ENCODE measurements around the gene FAAP20. TPM values are rescaled to one million over a fixed set of nuclear protein-coding genes. Genes with fewer than 3 reads are reported as not detected.

FAAP20 gene
- total and polyA plus RNA-seq, 9 of the 15 experiments (the other 6 are each of a cell fraction or from before 2014, with no cell fraction given): 0.58 to 143 (median 9.9) TPM

- TF ChIP-seq IRF1 (CRISPR knock-in tag; IDR thresholded peaks at IDR 0.05; ENCODE audit: borderline replicate concordance) (no peak), CBX1 (IDR thresholded peaks at IDR 0.05; ENCODE audit: low read depth) (no peak), ZBTB8A (IDR thresholded peaks at IDR 0.05; ENCODE audit: partially characterized antibody) (no peak), ZNF143 (CRISPR knock-in tag; IDR thresholded peaks at IDR 0.05) (peak; percentile 39; the same call in 1 of the 2 replicates), BACH1 (tag; IDR thresholded peaks at IDR 0.05) (no peak), SMARCB1 (IDR thresholded peaks at IDR 0.05; ENCODE audit: insufficient read length, low read depth) (no peak), ARID4B (CRISPR knock-in tag; IDR thresholded peaks at IDR 0.05) (peak; percentile 52; the same call in 1 of the 2 replicates), ZC3H8 (IDR thresholded peaks at IDR 0.05) (no peak), SP2 (IDR thresholded peaks at IDR 0.05; ENCODE audit: extremely low read depth, low read depth, low read length, poor library complexity, severe bottlenecking) (no peak), ZNF707 (CRISPR knock-in tag; conservative IDR thresholded peaks at IDR 0.05) (no peak), SRSF1 (IDR thresholded peaks at IDR 0.05; ENCODE audit: low read depth, low read length) (0 out of 2 replicates have a peak, but pooled peaks have one; percentile 7), MIER1 (IDR thresholded peaks at IDR 0.05; ENCODE audit: low read depth) (no peak), E2F3 (CRISPR knock-in tag; IDR thresholded peaks at IDR 0.05) (no peak)
- TF ChIP-seq, protein P1, sequence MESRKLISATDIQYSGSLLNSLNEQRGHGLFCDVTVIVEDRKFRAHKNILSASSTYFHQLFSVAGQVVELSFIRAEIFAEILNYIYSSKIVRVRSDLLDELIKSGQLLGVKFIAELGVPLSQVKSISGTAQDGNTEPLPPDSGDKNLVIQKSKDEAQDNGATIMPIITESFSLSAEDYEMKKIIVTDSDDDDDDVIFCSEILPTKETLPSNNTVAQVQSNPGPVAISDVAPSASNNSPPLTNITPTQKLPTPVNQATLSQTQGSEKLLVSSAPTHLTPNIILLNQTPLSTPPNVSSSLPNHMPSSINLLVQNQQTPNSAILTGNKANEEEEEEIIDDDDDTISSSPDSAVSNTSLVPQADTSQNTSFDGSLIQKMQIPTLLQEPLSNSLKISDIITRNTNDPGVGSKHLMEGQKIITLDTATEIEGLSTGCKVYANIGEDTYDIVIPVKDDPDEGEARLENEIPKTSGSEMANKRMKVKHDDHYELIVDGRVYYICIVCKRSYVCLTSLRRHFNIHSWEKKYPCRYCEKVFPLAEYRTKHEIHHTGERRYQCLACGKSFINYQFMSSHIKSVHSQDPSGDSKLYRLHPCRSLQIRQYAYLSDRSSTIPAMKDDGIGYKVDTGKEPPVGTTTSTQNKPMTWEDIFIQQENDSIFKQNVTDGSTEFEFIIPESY (CRISPR knock-in tag; IDR thresholded peaks at IDR 0.05): no peak
Measured at GRCh38 chr1:2203671-2204414, 9.3 kb upstream of the FAAP20 start (continued).
